Stimulated activated CD4-positive, alpha-beta T cell treated with anti-CD3 and anti-CD28 coated beads, Interleukin-4, amount 100 ng/mL, for 4 hours (primary cell): ENCODE data around the gene RFX2.

Experiments
- DNase-seq, 2 experiments: peaks; one replicate each; pipeline ENCODE4 v3.0.0-alpha.2; 2020

Gene RFX2

GRCh38 chr19:6103217-6103644 is 7.1 kb downstream of the RFX2 start:
- DNase-seq, result no peak

GRCh38 chr19:6101991-6102390 is 8.3 kb downstream of the RFX2 start:
- DNase-seq, result no peak

GRCh38 chr19:6101291-6101825 is 8.9 kb downstream of the RFX2 start:
- DNase-seq, result no peak

GRCh38 chr19:6100284-6100915 is 9.9 kb downstream of the RFX2 start:
- peak in 1 of 2 experiments; percentile 21 for DNase-seq

- no peak for DNase-seq
Observed at GRCh38 chr19:6099599-6099998, 10.7 kb downstream of the RFX2 start.

- DNase-seq, result no peak
Observed at GRCh38 chr19:6099033-6099432, 11.3 kb downstream of the RFX2 start.

- DNase-seq, result no peak
Observed at GRCh38 chr19:6098574-6098973, 11.7 kb downstream of the RFX2 start.

GRCh38 chr19:6097911-6098310 is 12.4 kb downstream of the RFX2 start:
- DNase-seq, result no peak

GRCh38 chr19:6095760-6096159 is 14.5 kb downstream of the RFX2 start:
- no peak for DNase-seq

GRCh38 chr19:6092329-6093286 is 17.7 kb downstream of the RFX2 start:
- DNase-seq, result no peak

GRCh38 chr19:6091771-6092291 is 18.5 kb downstream of the RFX2 start:
- no peak for DNase-seq

- DNase-seq, result no peak
Observed at GRCh38 chr19:6090634-6091033, 19.7 kb downstream of the RFX2 start.

GRCh38 chr19:6088602-6089049 is 21.7 kb downstream of the RFX2 start:
- DNase-seq, result no peak

GRCh38 chr19:6087074-6087571 is 23.2 kb downstream of the RFX2 start:
- no peak for DNase-seq

GRCh38 chr19:6086068-6086788 is 24.1 kb downstream of the RFX2 start:
- DNase-seq, result no peak

- DNase-seq, result no peak
Observed at GRCh38 chr19:6084821-6085220, 25.5 kb downstream of the RFX2 start.

GRCh38 chr19:6079107-6079506 is 31.2 kb downstream of the RFX2 start:
- no peak for DNase-seq

- DNase-seq, result no peak
Observed at GRCh38 chr19:6078068-6078467, 32.2 kb downstream of the RFX2 start.

GRCh38 chr19:6076675-6077463 is 33.4 kb downstream of the RFX2 start:
- no peak for DNase-seq

GRCh38 chr19:6076291-6076665 is 34.0 kb downstream of the RFX2 start:
- no peak for DNase-seq

GRCh38 chr19:6074709-6075403 is 35.4 kb downstream of the RFX2 start:
- no peak for DNase-seq
